H1 (cell line): Measurements from ENCODE around the gene ACAD10. TPM values are rescaled to one million over a fixed set of nuclear protein-coding genes. Genes with fewer than 3 reads are reported as not detected.

Experiments used
- CTCF ChIA-PET: fragments of 300-600 bp; sonication (Branson Sonifier 250); formaldehyde crosslinking; loops from one replicate; lab custom pipeline; 2021; ENCODE audit not compliant: partially characterized antibody; lab: Charles Lee
- POLR2A ChIA-PET: fragments of 300-600 bp; sonication (Branson Sonifier 250); formaldehyde crosslinking; loops from one replicate; lab custom pipeline; 2021; ENCODE audit warnings: inconsistent platforms; ENCODE audit not compliant: partially characterized antibody; lab: Charles Lee
- DNase-seq, 2 experiments: peaks; one replicate each; pipeline versions ENCODE4 v3.0.0 to v3.0.0-alpha.2; 2010 to 2022; ENCODE audit warnings: low spot score in 2 of 2, low read depth in 1 of 2, mixed read lengths in 1 of 2
- FAIRE-seq: peaks from 2 replicates; lab custom pipeline; 2011; peaks lifted over from hg19 to GRCh38; lab: Jason Lieb, UNC
- H2AFZ ChIP-seq: 2 replicates; pipeline ENCODE4 v1.8.1; 2012; ENCODE audit warnings: low read length, inconsistent platforms
- H2AK5ac ChIP-seq: 2 replicates; pipeline ENCODE4 v1.6.1; 2013; ENCODE audit warnings: low read depth, low read length
- H2BK120ac ChIP-seq: replicated peaks from 2 replicates; pipeline ENCODE3; 2013; ENCODE audit warnings: low read depth, low read length, inconsistent platforms
- H2BK12ac ChIP-seq: 2 replicates; pipeline ENCODE4 v1.6.1; 2013; ENCODE audit warnings: low read depth, low read length
- H2BK15ac ChIP-seq: 2 replicates; pipeline ENCODE4 v1.6.1; 2013; ENCODE audit warnings: low read length
- H2BK20ac ChIP-seq: 2 replicates; pipeline ENCODE4 v1.6.1; 2013; ENCODE audit warnings: low read length
- H2BK5ac ChIP-seq: 2 replicates; pipeline ENCODE4 v1.6.1; 2013; ENCODE audit warnings: low read depth, low read length
- H3K14ac ChIP-seq: 2 replicates; pipeline ENCODE4 v1.6.1; 2013; ENCODE audit warnings: inconsistent platforms; ENCODE audit not compliant: insufficient read length
- H3K18ac ChIP-seq: 2 replicates; pipeline ENCODE4 v1.6.1; 2013; ENCODE audit warnings: low read length; ENCODE audit errors: extremely low read depth
- H3K23ac ChIP-seq: 2 replicates; pipeline ENCODE4 v1.6.1; 2013; ENCODE audit warnings: inconsistent platforms; ENCODE audit not compliant: insufficient read length
- H3K23me2 ChIP-seq: 2 replicates; pipeline ENCODE4 v1.6.1; 2013; ENCODE audit warnings: low read depth, low read length
- H3K27ac ChIP-seq: 2 replicates; pipeline ENCODE4 v1.6.1; 2011; ENCODE audit warnings: low read depth, low read length, inconsistent platforms
- H3K27me3 ChIP-seq, 4 experiments: replicated peaks in 1 of 4; 1 replicate in 1 of 4; 2 replicates in 3 of 4; pipeline versions ENCODE4 v1.6.1 to v1.8.1; 2011 to 2013; ENCODE audit warnings: low read length in 3 of 4, mild to moderate bottlenecking in 3 of 4, inconsistent platforms in 2 of 4, mixed read lengths in 2 of 4, moderate library complexity in 1 of 4; ENCODE audit not compliant: control insufficient read depth in 3 of 4, insufficient read depth in 3 of 4; ENCODE audit errors: extremely low read depth in 1 of 4
- H3K36me3 ChIP-seq, 4 experiments: 2 replicates each; pipeline versions ENCODE4 v1.6.1 to v1.8.1; 2011 to 2013; ENCODE audit warnings: mild to moderate bottlenecking in 4 of 4, low read length in 3 of 4, moderate library complexity in 2 of 4, control low read depth in 1 of 4, inconsistent platforms in 1 of 4; ENCODE audit not compliant: insufficient read depth in 4 of 4, control insufficient read depth in 2 of 4
- H3K4ac ChIP-seq: replicated peaks from 2 replicates; pipeline ENCODE3; 2013; ENCODE audit warnings: low read length, low read depth, mixed read lengths, inconsistent platforms; ENCODE audit not compliant: insufficient read length
- H3K4me1 ChIP-seq, 4 experiments: replicated peaks in 1 of 4; 1 replicate in 1 of 4; 2 replicates in 3 of 4; pipeline versions ENCODE4 v1.6.1 to v1.8.1; 2011 to 2013; ENCODE audit warnings: low read length in 3 of 4, inconsistent platforms in 2 of 4, mixed read lengths in 1 of 4; ENCODE audit not compliant: insufficient read depth in 4 of 4, control insufficient read depth in 3 of 4
- H3K4me2 ChIP-seq, 2 experiments: 2 replicates each; pipeline versions ENCODE4 v1.6.1 to v1.8.1; 2011 to 2013; ENCODE audit warnings: low read depth in 2 of 2, low read length in 2 of 2, control low read depth in 1 of 2, inconsistent platforms in 1 of 2, mild to moderate bottlenecking in 1 of 2; ENCODE audit not compliant: insufficient read depth in 1 of 2
- H3K4me3 ChIP-seq, 4 experiments: fragments of 200-600, 300-600 bp in 1 of 4; sonication (generic), shearing (Covaris generic), sonication (Bioruptor Twin) in 1 of 4; 2 replicates each; pipeline versions ENCODE4 v1.5.1 to v1.8.1; 2011 to 2016; ENCODE audit warnings: low read length in 4 of 4, low read depth in 3 of 4, control low read depth in 2 of 4, inconsistent platforms in 2 of 4, mild to moderate bottlenecking in 2 of 4, mixed read lengths in 1 of 4, moderate library complexity in 1 of 4; ENCODE audit not compliant: insufficient read depth in 2 of 4; ENCODE audit errors: extremely low read depth in 1 of 4
- H3K56ac ChIP-seq: replicated peaks from 2 replicates; pipeline ENCODE3; 2013; ENCODE audit warnings: low read depth, mild to moderate bottlenecking, mixed read lengths, low read length, inconsistent platforms; ENCODE audit not compliant: insufficient read length
- H3K79me1 ChIP-seq: 2 replicates; pipeline ENCODE4 v1.6.1; 2013; ENCODE audit warnings: low read depth, low read length, control low read depth
- H3K79me2 ChIP-seq, 2 experiments: 2 replicates each; pipeline versions ENCODE4 v1.6.1 to v1.8.1; 2012 to 2013; ENCODE audit warnings: low read length in 2 of 2, mild to moderate bottlenecking in 2 of 2, inconsistent platforms in 1 of 2; ENCODE audit not compliant: insufficient read depth in 2 of 2, control insufficient read depth in 1 of 2
- H3K9ac ChIP-seq, 4 experiments: replicated peaks in 1 of 4; 1 replicate in 1 of 4; 2 replicates in 3 of 4; pipeline versions ENCODE4 v1.6.1 to v1.8.1; 2011 to 2013; ENCODE audit warnings: low read depth in 3 of 4, low read length in 3 of 4, control low read depth in 2 of 4, mild to moderate bottlenecking in 2 of 4, moderate library complexity in 2 of 4, inconsistent platforms in 1 of 4; ENCODE audit errors: extremely low read depth in 1 of 4
- H3K9me3 ChIP-seq, 2 experiments: 2 replicates each; pipeline versions ENCODE4 v1.6.1 to v1.8.1; 2012 to 2013; ENCODE audit warnings: mild to moderate bottlenecking in 2 of 2, moderate library complexity in 2 of 2, control low read depth in 1 of 2, inconsistent platforms in 1 of 2, low read depth in 1 of 2, low read length in 1 of 2, mixed read lengths in 1 of 2; ENCODE audit not compliant: insufficient read depth in 2 of 2
- H4K20me1 ChIP-seq, 2 experiments: replicated peaks in 1 of 2; 2 replicates each; pipeline versions ENCODE3 to v1.8.1; 2011 to 2013; ENCODE audit warnings: inconsistent platforms in 2 of 2, low read length in 2 of 2, mild to moderate bottlenecking in 1 of 2; ENCODE audit not compliant: insufficient read depth in 2 of 2, control insufficient read depth in 1 of 2
- H4K5ac ChIP-seq: 2 replicates; pipeline ENCODE4 v1.6.1; 2013; ENCODE audit warnings: low read length, low read depth, mixed read lengths, inconsistent platforms; ENCODE audit not compliant: insufficient read length
- H4K8ac ChIP-seq: 2 replicates; pipeline ENCODE4 v1.8.0; 2013; ENCODE audit warnings: mild to moderate bottlenecking, moderate library complexity, low read length, inconsistent platforms; ENCODE audit not compliant: insufficient read depth; ENCODE audit errors: extremely low read depth
- H4K91ac ChIP-seq: replicated peaks from 2 replicates; pipeline ENCODE3; 2013; ENCODE audit warnings: low read length, mixed read lengths, inconsistent platforms; ENCODE audit not compliant: insufficient read length
- CHD1 ChIP-seq: IDR thresholded peaks from 2 replicates; pipeline ENCODE4 v1.6.1; 2012; ENCODE audit warnings: low read depth, low read length, improper control_type of control experiment
- HDAC2 ChIP-seq, 2 experiments: fragments of 300-600 bp in 1 of 2; sonication (generic) in 1 of 2; IDR thresholded peaks; 2 replicates each; pipeline ENCODE4 v1.6.1; 2011 to 2012; ENCODE audit warnings: low read depth in 2 of 2, low read length in 2 of 2, mild to moderate bottlenecking in 2 of 2, moderate library complexity in 2 of 2, borderline replicate concordance in 1 of 2, inconsistent platforms in 1 of 2
- JUN ChIP-seq: IDR thresholded peaks from 2 replicates; pipeline ENCODE4 v1.6.1; 2011; ENCODE audit warnings: low read depth, mild to moderate bottlenecking, improper control_type of control experiment, low read length
- KDM1A ChIP-seq: fragments of 200-600, 300-600 bp; sonication (generic); IDR thresholded peaks from 2 replicates; pipeline ENCODE4 v1.7.1; 2016; ENCODE audit warnings: mild to moderate bottlenecking, low read length, borderline replicate concordance
- KDM5A ChIP-seq: fragments of 200-600 bp; IDR thresholded peaks from 2 replicates; pipeline ENCODE4 v1.7.1; 2012; ENCODE audit warnings: mild to moderate bottlenecking, low read length, inconsistent platforms, mixed read lengths
- MAX ChIP-seq: IDR thresholded peaks from 2 replicates; pipeline ENCODE4 v1.6.1; 2012; ENCODE audit warnings: inconsistent platforms
- POLR2AphosphoS5 ChIP-seq: IDR thresholded peaks from 2 replicates; pipeline ENCODE4 v1.6.1; 2011; ENCODE audit warnings: low read depth, low read length
- RXRA ChIP-seq: IDR thresholded peaks from 2 replicates; pipeline ENCODE4 v1.6.1; 2011; ENCODE audit warnings: low read depth, mild to moderate bottlenecking, low read length, moderate library complexity; ENCODE audit not compliant: insufficient read depth
- SIN3A ChIP-seq, 2 experiments: IDR thresholded peaks in 1 of 2; conservative IDR thresholded peaks in 1 of 2; 2 replicates each; pipeline ENCODE4 v1.6.1; 2011 to 2012; ENCODE audit warnings: low read length in 2 of 2, improper control_type of control experiment in 1 of 2, low read depth in 1 of 2, mild to moderate bottlenecking in 1 of 2
- SP4 ChIP-seq: IDR thresholded peaks from 2 replicates; pipeline ENCODE4 v1.6.1; 2012; ENCODE audit warnings: low read length, inconsistent platforms
- TBP ChIP-seq: IDR thresholded peaks from 2 replicates; pipeline ENCODE4 v1.6.1; 2011; ENCODE audit warnings: low read depth, low read length, improper control_type of control experiment
- whole genome bisulfite sequencing, 2 experiments: shearing (Covaris generic) in 1 of 2; methylation state at CpG; one replicate each; pipeline versions ENCODE4 v1.1.6 to v1.1.7; 2013 to 2015; ENCODE audit warnings: low lambda C conversion rate in 2 of 2, mixed read lengths in 2 of 2, inconsistent platforms in 1 of 2, low coverage in 1 of 2, missing lambda C conversion rate in 1 of 2; ENCODE audit not compliant: insufficient replicate concordance in 2 of 2, insufficient coverage in 1 of 2, insufficient read length in 1 of 2; ENCODE audit errors: extremely low coverage in 1 of 2, missing lambda C conversion rate in 1 of 2; 5-methylcytosine and 5-hydroxymethylcytosine counted together
- polyA plus RNA-seq, 7 experiments: library from polyadenylated mRNA; depleted of rRNA in 3 of 7; stranded (reverse) in 5 of 7; unstranded in 2 of 7; fragments of >200 nt in 5 of 7; fragments of 200-250 nt in 2 of 7; gene quantifications; 1 replicate in 5 of 7; 2 replicates in 1 of 7; 4 replicates in 1 of 7; pipeline versions ENCODE4 v1.2.1 to v1.2.3, GENCODE V29; 2011 to 2013; ENCODE audit warnings: missing spikeins in 2 of 7, mixed read lengths in 2 of 7
- total RNA-seq: library from RNA; stranded (reverse); fragmentation: NEBNext Ultra II Directional; extraction: Animal tissue kit (Norgen Biotek cat#: 25700); gene quantifications from 2 replicates; pipeline ENCODE4 v1.2.1, GENCODE V29; 2021

Gene ACAD10
- total and polyA plus RNA-seq, 2 of the 8 experiments (the other 6 are each of a cell fraction or from before 2014, with no cell fraction given): 17.3 to 23.3 TPM

DNA sequence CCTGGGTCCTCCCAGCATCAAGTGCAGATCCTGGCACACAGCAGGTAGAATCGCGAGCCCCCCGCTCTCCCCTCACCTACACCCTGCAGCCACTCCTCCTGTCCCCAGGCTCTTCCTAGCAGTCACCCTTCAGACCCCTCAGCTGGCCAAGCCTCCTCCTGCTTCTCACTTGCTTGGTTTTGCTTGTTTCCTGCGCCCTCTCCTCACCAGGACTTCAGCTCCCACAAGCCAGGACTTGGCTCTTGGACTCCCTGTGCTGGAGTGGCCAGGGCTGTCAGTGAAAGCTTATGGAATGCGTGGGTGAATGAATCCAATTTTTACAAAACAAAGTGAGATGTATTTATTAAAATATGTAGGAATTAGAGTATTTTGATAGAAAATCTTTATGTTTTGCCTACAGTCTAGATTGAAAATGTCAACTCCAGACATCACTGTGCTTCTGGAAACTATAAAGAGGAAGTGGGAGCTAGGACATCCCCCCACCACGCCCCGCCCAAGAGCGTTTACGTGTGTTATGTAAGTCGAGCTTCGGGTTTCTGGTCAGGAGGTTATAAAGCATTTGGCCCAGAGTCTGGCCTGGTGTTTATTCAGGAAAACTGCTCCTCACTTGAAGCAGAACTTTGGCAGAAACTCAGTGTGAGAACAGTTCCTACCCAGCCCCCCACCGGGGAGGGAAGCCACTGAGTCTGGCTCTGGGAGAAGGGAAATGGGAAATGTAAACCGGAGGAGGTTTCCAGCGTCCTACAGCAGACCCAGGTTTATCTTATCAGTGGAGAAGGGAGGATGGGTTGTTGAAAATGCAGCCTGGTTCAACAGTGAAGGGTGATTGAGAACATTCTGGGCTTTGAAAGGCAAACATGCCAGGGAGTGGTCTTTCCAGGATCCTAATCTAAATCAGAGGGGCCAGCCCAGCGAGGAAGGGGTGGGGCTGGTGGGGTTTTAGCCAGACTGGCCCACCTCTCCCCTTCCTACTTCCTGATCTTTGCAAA is 89.6 kb downstream of the ACAD10 start:
- H3K27ac ChIP-seq: no peak overlapping the region
- no peak overlapping the region for H3K18ac ChIP-seq
- H3K4me3 ChIP-seq: no peak overlapping the region
- ChIA-PET POLR2A (interaction anchor here (0.5 to 3.4 kb wide), 8 partner anchors 8 to 274 kb away, joined by 3 to 21 read pairs (median 4); partner anchors contain the start of gene ALDH2), CTCF (interaction anchor here (1.1 to 2.0 kb wide), 6 partner anchors 13 to 64 kb away, joined by 4 to 11 read pairs (median 4); no protein-coding TSS in a partner anchor)
- H3K9ac ChIP-seq: no peak overlapping the region
- H2AFZ ChIP-seq: no peak overlapping the region
- no peak overlapping the region for H2BK20ac ChIP-seq
- H3K79me2 ChIP-seq: no peaks in the 10 kb centered on the region; a peak in 1 of 4 replicates
- H4K91ac ChIP-seq: no peak overlapping the region
- DNase-seq: no peak
- H3K36me3 ChIP-seq: no peaks in the 10 kb centered on the region
- H3K23me2 ChIP-seq: no peaks in the 10 kb centered on the region
- H3K9me3 ChIP-seq: peaks cover 0 to 2% of the 10 kb centered on the region in 2 experiments; a peak in 1 of 4 replicates
- 89% methylated on average over 14 of the region's 15 CpGs; no CpG with 5 or more reads in 1 of the 2 experiments for WGBS, 2 experiments
- no peak overlapping the region for H3K4ac ChIP-seq
- H4K8ac ChIP-seq: no peak overlapping the region
- no peak overlapping the region for H3K4me2 ChIP-seq
- H2BK15ac ChIP-seq: no peak overlapping the region
- H2BK5ac ChIP-seq: no peak overlapping the region
- H3K4me1 ChIP-seq: peaks cover 0 to 3% (median 0%) of the 10 kb centered on the region in 4 experiments; a peak in 4 of 7 replicates
- no peak overlapping the region for H4K5ac ChIP-seq
- H3K14ac ChIP-seq: no peak overlapping the region
- H3K27me3 ChIP-seq: no peaks in the 10 kb centered on the region
- H4K20me1 ChIP-seq: peaks cover 0 to 1% of the 10 kb centered on the region in 2 experiments
- no peak overlapping the region for H3K56ac ChIP-seq
- H3K79me1 ChIP-seq: peaks cover 2% of the 10 kb centered on the region; the same call in 1 of the 2 replicates
- no peak overlapping the region for H2BK120ac ChIP-seq
- FAIRE-seq: no peak
- H2BK12ac ChIP-seq: no peak overlapping the region
- no peak overlapping the region for H3K23ac ChIP-seq
- H2AK5ac ChIP-seq: no peak overlapping the region
- TF ChIP-seq HDAC2 (IDR thresholded peaks at IDR 0.05; ENCODE audit: borderline replicate concordance in 1 of 2, low read depth in 2 of 2, low read length in 2 of 2) (no peak), JUN (no peak), SIN3A (conservative IDR thresholded peaks at IDR 0.05 in 1 of 2, IDR thresholded peaks at IDR 0.05 in 1 of 2; ENCODE audit: low read depth in 1 of 2, low read length in 2 of 2) (no peak), KDM1A (no peak), MAX (no peak), CHD1 (no peak), POLR2AphosphoS5 (no peak), RXRA (no peak), SP4 (no peak), KDM5A (no peak), TBP (no peak)
